CD4-positive, alpha-beta T cell (primary cell): Measurements from ENCODE around the gene DUXB. TPM values are rescaled to one million over a fixed set of nuclear protein-coding genes. Genes with fewer than 3 reads are reported as not detected.

Experiments
- ATAC-seq: fragments of 200-7000 bp; cut with Tn5 transposase; one replicate; pipeline ENCODE4 v1.10.0; 2022; ENCODE audit warnings: mild to moderate bottlenecking; ENCODE audit not compliant: poor library complexity
- CTCF ChIA-PET: fragments of 350-600 bp; sonication (Branson Sonifier 250); formaldehyde crosslinking; loops from one replicate; lab custom pipeline; 2021; ENCODE audit warnings: antibody characterized with exemption, inconsistent platforms; lab: Charles Lee
- POLR2A ChIA-PET: fragments of 350-600 bp; sonication (Branson Sonifier 250); formaldehyde crosslinking; loops from one replicate; lab custom pipeline; 2021; ENCODE audit warnings: antibody characterized with exemption, inconsistent platforms; lab: Charles Lee
- DNase-seq, 14 experiments: peaks; one replicate each; pipeline ENCODE4 v3.0.0-alpha.2; 2013 to 2020; ENCODE audit warnings: mixed read lengths in 2 of 14
- H3K27ac ChIP-seq, 2 donors: one replicate each; pipeline versions ENCODE4 v1.5.1 to v1.7.0; 2013; ENCODE audit warnings: low read length in 2 of 2, low read depth in 1 of 2, mild to moderate bottlenecking in 1 of 2
- H3K27me3 ChIP-seq, 2 experiments: 1 replicate in 1 of 2; 2 replicates in 1 of 2; pipeline versions ENCODE4 v1.6.1 to v1.7.0; 2013; ENCODE audit warnings: low read length in 2 of 2, control low read depth in 1 of 2, mild to moderate bottlenecking in 1 of 2, moderate library complexity in 1 of 2; ENCODE audit not compliant: insufficient read depth in 2 of 2, control insufficient read depth in 1 of 2
- H3K36me3 ChIP-seq: one replicate; pipeline ENCODE4 v1.6.1; 2013; ENCODE audit warnings: low read length, control low read depth; ENCODE audit not compliant: insufficient read depth
- H3K4me1 ChIP-seq: one replicate; pipeline ENCODE4 v1.6.1; 2013; ENCODE audit warnings: low read length, control low read depth; ENCODE audit not compliant: insufficient read depth
- H3K4me3 ChIP-seq: one replicate; pipeline ENCODE4 v1.5.1; 2013; ENCODE audit warnings: mild to moderate bottlenecking, low read length, moderate library complexity
- H3K9me3 ChIP-seq, 2 experiments: 1 replicate in 1 of 2; 2 replicates in 1 of 2; pipeline versions ENCODE4 v1.6.1 to v1.7.0; 2013; ENCODE audit warnings: low read length in 2 of 2, mild to moderate bottlenecking in 2 of 2, control low read depth in 1 of 2, moderate library complexity in 1 of 2; ENCODE audit not compliant: control insufficient read depth in 1 of 2, insufficient read depth in 1 of 2
- H3K27ac Mint-ChIP-seq: one replicate; pipeline ENCODE4 v1.8.0; 2020; ENCODE audit warnings: mixed read lengths
- H3K27me3 Mint-ChIP-seq: one replicate; pipeline ENCODE4 v1.8.0; 2021; ENCODE audit warnings: mixed read lengths
- H3K36me3 Mint-ChIP-seq: one replicate; pipeline ENCODE4 v1.8.0; 2021; ENCODE audit warnings: low read depth, mixed read lengths
- H3K4me1 Mint-ChIP-seq: one replicate; pipeline ENCODE4 v1.8.0; 2021; ENCODE audit warnings: low read depth, mixed read lengths
- H3K4me3 Mint-ChIP-seq: one replicate; pipeline ENCODE4 v1.8.0; 2020; ENCODE audit warnings: mild to moderate bottlenecking, mixed read lengths
- H3K9me3 Mint-ChIP-seq: one replicate; pipeline ENCODE4 v1.8.0; 2020; ENCODE audit warnings: mixed read lengths
- intact Hi-C, 2 experiments: fragments of 100-400 bp; cut with DNase I in 1 of 2; cut with micrococcal nuclease in 1 of 2; formaldehyde crosslinking; loops; one replicate each; pipeline versions ENCODE4 v1.15.1 to v1.9.0; 2023 to 2025; cut with DNase I, micrococcal nuclease
- total RNA-seq, 174 experiments: library from RNA in 2 of 174; stranded (reverse) in 2 of 174; gene quantifications; one replicate each; pipeline ENCODE4 v1.2.3 and lab custom pipeline; 2021 to 2026
- TF ChIP-seq, protein P1 (sequence below): fragments of 200-600 bp; IDR thresholded peaks from one replicate; pipeline ENCODE4 v1.8.0; 2022; ENCODE audit warnings: antibody characterized with exemption, mild to moderate bottlenecking

DUXB gene
- total RNA-seq, 2 experiments from 2014 or later = not detected

DNA sequence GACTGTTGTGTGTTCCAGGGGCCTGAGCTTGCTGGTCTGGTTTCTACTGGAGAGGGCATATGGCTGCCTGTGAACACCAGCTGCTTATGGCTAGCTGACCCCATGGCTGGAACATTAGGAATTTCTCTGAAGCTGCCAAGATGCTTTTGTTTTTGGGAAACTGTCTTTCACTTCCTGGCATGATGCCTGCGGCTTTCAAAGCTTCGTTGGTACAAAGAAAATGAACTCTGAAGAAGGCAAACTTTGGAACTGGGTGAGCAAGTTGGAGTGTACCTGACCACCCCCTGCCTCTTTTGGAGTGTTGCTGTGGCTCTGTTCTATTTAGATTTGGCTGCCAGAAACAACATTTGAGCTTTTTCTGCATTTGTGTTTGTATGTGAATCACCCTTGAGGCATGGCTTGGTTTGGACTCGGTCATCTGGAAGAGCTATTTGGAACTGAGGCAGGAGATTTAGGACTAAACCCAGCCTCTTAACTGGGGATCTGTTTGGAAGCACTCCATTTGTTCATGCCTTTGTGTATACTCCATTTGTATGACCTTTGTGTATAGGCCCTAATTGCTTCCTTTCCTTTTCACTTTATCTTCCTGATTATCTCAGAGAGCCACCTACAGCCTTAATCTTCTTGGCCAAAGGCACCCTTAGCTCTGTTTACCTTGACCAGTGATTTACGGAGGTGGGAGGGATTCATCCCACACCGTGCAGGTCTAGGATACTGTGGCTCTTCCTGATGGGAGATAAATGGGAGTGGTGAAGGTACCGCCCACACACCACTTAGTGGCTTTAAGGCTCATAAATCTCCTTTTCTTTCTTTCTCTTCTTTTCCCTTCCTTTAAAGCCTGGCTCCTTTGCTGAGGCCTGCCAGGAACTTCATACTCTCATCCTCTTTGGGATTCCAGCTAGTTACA, 32.3 kb upstream of the DUXB start:
- ATAC-seq = no peak

DNA sequence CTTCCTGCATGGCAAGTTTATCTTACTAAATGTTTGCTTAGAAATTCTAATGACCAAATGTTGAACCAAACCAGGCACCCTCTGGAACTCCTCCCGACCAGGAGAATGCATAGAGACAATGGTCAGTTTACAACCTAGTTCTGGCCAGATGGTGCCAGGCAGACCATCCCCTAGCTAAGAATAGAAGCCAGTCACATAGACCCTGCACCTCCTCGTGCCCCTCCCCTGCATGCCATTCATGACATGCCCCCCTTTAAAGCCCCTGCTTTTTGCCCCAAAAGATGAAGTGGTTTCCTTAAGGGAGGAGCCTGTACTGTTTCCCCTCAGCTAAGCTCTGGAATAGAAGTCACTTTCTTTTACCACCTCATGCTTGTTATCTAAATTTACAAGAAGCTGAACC, 31.6 kb upstream of the DUXB start:
- ChIA-PET POLR2A (no interaction called here), CTCF (no interaction called here)
- no peaks in the 10 kb centered on the region for H3K27me3 ChIP-seq
- Mint-ChIP-seq H3K27ac (no peak overlapping the region), H3K27me3 (peaks cover under 1% of the 10 kb centered on the region), H3K9me3 (no peaks in the 10 kb centered on the region), H3K36me3 (no peaks in the 10 kb centered on the region), H3K4me3 (no peak overlapping the region), H3K4me1 (no peaks in the 10 kb centered on the region)
- ATAC-seq = no peak
- no peak for DNase-seq
- intact Hi-C loops = no loop called here
- H3K36me3 ChIP-seq = no peaks in the 10 kb centered on the region
- H3K4me3 ChIP-seq = no peak overlapping the region
- TF ChIP-seq, protein P1, sequence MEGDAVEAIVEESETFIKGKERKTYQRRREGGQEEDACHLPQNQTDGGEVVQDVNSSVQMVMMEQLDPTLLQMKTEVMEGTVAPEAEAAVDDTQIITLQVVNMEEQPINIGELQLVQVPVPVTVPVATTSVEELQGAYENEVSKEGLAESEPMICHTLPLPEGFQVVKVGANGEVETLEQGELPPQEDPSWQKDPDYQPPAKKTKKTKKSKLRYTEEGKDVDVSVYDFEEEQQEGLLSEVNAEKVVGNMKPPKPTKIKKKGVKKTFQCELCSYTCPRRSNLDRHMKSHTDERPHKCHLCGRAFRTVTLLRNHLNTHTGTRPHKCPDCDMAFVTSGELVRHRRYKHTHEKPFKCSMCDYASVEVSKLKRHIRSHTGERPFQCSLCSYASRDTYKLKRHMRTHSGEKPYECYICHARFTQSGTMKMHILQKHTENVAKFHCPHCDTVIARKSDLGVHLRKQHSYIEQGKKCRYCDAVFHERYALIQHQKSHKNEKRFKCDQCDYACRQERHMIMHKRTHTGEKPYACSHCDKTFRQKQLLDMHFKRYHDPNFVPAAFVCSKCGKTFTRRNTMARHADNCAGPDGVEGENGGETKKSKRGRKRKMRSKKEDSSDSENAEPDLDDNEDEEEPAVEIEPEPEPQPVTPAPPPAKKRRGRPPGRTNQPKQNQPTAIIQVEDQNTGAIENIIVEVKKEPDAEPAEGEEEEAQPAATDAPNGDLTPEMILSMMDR = no peak
- no peaks in the 10 kb centered on the region for H3K9me3 ChIP-seq
- no peak overlapping the region for H3K27ac ChIP-seq
- H3K4me1 ChIP-seq = no peaks in the 10 kb centered on the region

More for the DNA sequence above, 32.3 kb upstream of the DUXB start:
- Mint-ChIP-seq H3K4me3 (no peak overlapping the region), H3K27me3 (peaks cover 3% of the 10 kb centered on the region), H3K9me3 (no peaks in the 10 kb centered on the region), H3K36me3 (no peaks in the 10 kb centered on the region), H3K4me1 (no peaks in the 10 kb centered on the region), H3K27ac (no peak overlapping the region)
- ChIA-PET CTCF (interaction anchor here (0.6 kb wide), 1 partner anchor 216 kb away, joined by 3 read pairs; no protein-coding TSS in a partner anchor), POLR2A (no interaction called here)
- Histone ChIP-seq H3K4me3 (no peak overlapping the region), H3K4me1 (no peaks in the 10 kb centered on the region), H3K9me3 (no peaks in the 10 kb centered on the region), H3K27me3 (no peaks in the 10 kb centered on the region), H3K27ac (no peak overlapping the region), H3K36me3 (no peaks in the 10 kb centered on the region)
- intact Hi-C loops = no loop called here
- no peak for DNase-seq
- TF ChIP-seq, protein P1 = no peak

DNA sequence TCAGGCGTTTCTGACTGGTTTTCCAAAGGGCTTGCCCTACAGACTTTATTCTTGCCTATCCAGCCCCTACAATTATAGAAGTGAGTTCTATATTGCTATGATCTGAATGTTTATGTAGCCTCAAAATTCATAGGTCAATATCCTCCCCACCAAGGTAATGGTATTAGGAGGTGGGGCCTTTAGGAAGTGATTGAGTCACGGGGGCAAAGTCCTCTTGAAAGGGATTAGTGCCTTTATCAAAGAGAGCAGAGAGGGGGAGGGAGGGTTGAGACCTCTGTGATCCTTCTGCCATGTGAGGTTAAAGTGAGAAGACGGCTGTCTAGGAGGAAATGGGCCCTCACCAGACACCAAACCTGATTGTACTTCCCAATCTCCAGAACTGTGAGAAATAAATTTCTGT, 26.0 kb upstream of the DUXB start:
- H3K36me3 ChIP-seq = no peaks in the 10 kb centered on the region
- TF ChIP-seq, protein P1 = no peak
- H3K9me3 ChIP-seq = no peaks in the 10 kb centered on the region
- H3K36me3 Mint-ChIP-seq = no peaks in the 10 kb centered on the region
- H3K4me1 ChIP-seq = no peaks in the 10 kb centered on the region
- ATAC-seq = no peak
- H3K9me3 Mint-ChIP-seq = no peaks in the 10 kb centered on the region
- no peaks in the 10 kb centered on the region for H3K4me1 Mint-ChIP-seq
- H3K27ac Mint-ChIP-seq = no peak overlapping the region
- intact Hi-C loops = no loop called here
- H3K27me3 ChIP-seq = no peaks in the 10 kb centered on the region
- DNase-seq = no peak
- H3K27ac ChIP-seq = no peak overlapping the region
- no peaks in the 10 kb centered on the region for H3K27me3 Mint-ChIP-seq
- ChIA-PET POLR2A (no interaction called here), CTCF (no interaction called here)
- no peak overlapping the region for H3K4me3 Mint-ChIP-seq
- H3K4me3 ChIP-seq = no peak overlapping the region
